Retinal pigment epithelial cell (primary cell): Measurements from ENCODE around the gene XRCC6.
A peak's percentile ranks its signal among the peaks of the same experiment; 100 is the strongest.
"Not testable (repeated sequence)": the region's sequence is repeated elsewhere in the genome, so short reads cannot be mapped to it uniquely, and the experiment has no call there.

Experiments
- DNase-seq: peaks from one replicate; pipeline ENCODE4 v3.0.0-alpha.2; 2010; ENCODE audit warnings: low read depth
- H3K4me3 ChIP-seq: 2 replicates; pipeline ENCODE4 v1.5.1; 2011; ENCODE audit warnings: mild to moderate bottlenecking, low read length, control low read depth, moderate library complexity
- TF ChIP-seq, protein P1 (sequence below): conservative IDR thresholded peaks from 2 replicates; pipeline ENCODE4 v1.5.1; 2011; ENCODE audit warnings: low read depth, low read length, control low read depth, inconsistent platforms

The XRCC6 gene

DNA sequence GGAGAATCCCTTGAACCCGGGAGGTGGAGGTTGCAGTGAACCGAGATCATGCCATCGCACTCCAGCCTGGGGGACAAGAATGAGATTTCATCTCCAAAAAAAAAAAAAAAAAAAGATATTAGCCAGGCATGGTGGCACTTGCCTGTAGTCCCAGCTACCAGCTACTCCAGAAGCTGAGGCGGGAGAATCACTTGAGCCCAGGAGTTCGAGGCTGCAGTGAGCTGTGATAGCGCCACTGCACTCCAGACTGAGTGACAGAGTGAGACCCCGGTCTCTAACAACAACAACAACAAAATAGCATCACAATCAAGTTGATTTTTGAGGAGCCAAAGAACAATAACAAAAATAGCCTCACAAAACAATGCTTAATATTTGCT lies 33.8 kb upstream of the XRCC6 start:
- TF ChIP-seq, protein P1, sequence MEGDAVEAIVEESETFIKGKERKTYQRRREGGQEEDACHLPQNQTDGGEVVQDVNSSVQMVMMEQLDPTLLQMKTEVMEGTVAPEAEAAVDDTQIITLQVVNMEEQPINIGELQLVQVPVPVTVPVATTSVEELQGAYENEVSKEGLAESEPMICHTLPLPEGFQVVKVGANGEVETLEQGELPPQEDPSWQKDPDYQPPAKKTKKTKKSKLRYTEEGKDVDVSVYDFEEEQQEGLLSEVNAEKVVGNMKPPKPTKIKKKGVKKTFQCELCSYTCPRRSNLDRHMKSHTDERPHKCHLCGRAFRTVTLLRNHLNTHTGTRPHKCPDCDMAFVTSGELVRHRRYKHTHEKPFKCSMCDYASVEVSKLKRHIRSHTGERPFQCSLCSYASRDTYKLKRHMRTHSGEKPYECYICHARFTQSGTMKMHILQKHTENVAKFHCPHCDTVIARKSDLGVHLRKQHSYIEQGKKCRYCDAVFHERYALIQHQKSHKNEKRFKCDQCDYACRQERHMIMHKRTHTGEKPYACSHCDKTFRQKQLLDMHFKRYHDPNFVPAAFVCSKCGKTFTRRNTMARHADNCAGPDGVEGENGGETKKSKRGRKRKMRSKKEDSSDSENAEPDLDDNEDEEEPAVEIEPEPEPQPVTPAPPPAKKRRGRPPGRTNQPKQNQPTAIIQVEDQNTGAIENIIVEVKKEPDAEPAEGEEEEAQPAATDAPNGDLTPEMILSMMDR: no peak
- H3K4me3 ChIP-seq: no peak overlapping the region
- DNase-seq: no peak

DNA sequence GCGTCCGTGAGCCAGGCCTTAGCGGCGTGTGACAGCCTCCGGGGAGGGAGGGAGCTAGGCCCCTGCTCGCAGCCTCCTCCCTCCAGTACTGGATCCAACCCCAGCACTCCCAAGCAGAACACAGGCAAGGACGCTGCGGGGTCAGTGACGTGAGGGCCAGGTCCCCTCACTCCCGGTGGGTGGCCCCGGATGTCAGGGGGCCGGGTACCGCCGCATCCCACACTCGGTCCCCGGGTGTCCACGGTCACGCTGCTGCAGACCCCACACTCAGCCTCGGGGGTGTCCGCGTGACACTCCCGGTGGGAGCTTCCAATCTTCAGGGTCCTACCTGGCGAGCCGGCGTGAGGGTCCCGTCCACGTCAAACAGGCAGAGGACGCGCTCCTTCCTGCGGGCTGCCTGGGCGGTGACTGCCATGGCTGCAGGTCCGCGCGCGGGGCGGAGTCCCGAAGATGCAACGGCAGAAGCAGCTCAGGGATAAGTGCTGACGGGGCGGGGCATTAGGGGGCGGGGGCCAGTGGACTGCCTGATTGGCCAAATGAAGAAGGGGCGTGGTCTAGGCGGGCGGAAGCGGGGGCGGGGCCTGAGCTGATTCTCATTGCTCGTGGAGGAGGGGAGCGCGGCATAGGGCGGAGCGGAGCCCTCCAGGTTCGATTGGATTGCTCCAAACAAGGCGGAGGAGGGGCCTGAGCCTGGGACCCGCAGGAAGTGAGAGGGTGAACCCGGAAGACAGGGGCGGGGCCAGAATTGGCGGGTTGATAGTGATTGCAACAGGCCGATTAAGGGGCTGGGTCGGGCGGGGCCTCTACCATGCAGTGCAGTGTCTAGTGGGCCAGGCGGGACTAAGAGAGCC lies 31.5 kb upstream of the XRCC6 start, which contains the start of gene PMM1:
TSS of gene PMM1 (minus strand) at position 450 of the 851 bp plus-strand sequence. CDS start at position 415, 35 bp downstream.
- peak within 1 kb of the TSS; percentile 93 for H3K4me3 ChIP-seq
- TF ChIP-seq, protein P1: no peak
- peak; percentile 97 for DNase-seq

DNA sequence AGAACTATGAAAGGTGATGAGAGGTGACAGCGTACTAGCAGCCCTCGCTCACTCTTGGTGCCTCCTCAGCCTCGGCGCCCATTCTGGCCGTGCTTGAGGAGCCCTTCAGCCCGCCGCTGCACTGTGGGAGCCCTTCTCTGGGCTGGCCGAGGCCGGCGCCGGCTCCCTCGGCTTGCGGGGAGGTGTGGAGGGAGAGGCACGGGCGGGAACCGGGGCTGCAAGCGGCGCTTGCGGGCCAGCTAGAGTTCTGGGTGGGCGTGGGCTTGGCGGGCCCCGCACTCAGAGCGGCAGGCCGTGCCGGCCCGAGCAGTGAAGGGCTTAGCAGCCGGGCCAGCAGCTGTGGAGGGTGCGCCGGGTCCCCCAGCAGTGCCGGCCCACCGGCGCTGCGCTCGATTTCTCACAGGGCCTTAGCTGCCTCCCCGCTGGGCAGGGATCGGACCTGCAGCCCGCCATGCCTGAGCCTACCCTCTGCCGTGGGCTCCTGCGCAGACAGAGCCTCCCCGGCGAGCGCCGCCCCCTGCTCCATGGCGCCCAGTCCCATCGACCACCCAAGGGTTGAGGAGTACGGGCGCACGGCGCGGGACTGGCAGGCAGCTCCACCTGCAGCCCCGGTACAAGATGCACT lies 27.6 kb upstream of the XRCC6 start:
- H3K4me3 ChIP-seq, DNase-seq: not testable (repeated sequence)

DNA sequence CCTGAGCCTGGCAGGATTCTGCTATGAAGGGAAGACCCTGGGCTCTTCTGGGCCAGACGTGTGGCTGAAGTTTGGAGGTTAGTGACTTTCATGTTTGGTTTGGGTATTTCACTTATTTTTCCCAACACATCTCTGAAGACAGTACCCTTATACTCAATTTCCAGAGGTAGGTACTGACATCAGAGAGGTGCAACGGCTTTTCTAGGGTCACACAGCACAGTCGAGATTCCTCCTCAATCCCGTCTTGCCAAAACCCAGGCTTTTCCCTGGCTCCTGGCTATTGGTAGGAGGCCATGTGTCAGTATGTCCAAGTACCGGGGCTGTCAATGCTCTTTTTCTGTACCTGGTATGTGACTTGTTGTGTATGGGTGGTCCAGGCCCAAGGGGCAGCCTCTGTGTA lies 25.4 kb upstream of the XRCC6 start:
- DNase-seq: no peak
- TF ChIP-seq, protein P1: no peak
- H3K4me3 ChIP-seq: no peak overlapping the region

DNA sequence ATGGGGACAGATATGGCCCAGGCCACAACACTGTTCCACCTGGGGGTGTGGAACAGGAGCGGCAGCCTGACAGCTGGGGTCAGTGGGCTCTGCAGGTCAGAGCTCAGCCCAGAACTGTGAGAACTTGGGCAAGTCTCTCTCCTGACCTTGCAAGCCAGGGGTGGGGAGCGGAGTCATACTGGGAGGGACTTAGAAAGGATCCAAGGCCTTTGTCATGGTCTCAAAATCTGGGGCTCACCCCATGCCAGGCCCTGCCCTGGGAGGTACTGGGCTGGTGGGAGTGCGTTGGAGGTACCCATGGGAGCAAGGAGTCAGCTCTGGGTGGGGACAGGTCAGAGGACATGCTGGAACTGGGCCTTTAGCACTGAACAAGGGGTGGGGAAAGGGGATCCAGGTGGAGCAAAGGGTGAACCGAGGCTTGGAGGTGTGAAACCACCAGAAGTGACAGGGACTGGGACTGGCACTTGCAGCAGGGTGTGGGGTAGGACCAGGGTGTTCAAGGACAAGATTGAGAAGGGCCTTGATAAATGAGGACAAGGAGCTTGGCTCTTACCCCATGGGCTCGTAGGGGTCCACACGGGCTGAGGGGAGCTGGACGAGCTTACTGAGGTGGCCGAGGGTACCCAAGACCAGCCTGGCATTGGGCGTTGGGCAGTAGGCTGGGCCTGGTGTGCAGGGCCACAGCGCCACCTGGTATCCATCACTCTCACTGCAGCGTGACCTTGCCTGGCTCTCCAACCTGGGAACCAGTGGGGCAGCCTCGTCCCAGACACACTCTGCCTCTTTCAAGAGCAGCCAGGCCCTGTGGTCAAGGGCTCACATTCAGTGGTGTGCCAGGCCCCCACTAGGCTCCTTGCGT lies 24.1 kb upstream of the XRCC6 start:
- no peak overlapping the region for H3K4me3 ChIP-seq
- TF ChIP-seq, protein P1: peak; percentile 85
- DNase-seq: no peak

DNA sequence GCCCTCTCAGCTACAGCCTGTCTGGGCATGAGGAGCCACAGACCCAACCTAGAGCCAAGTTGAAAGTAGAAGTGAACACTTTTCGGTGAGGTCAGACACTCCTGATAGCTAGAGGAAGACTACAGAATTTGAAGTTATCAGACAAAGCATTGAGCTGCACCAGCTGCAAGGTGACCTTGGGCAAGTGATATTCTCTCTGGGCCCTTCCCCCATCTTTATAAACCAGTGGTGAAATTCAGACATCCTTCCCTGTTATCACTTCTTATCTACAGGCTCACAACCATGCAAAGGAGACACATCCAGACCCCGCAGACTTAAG lies 23.5 kb upstream of the XRCC6 start:
- TF ChIP-seq, protein P1: no peak
- H3K4me3 ChIP-seq: no peak overlapping the region
- DNase-seq: no peak

DNA sequence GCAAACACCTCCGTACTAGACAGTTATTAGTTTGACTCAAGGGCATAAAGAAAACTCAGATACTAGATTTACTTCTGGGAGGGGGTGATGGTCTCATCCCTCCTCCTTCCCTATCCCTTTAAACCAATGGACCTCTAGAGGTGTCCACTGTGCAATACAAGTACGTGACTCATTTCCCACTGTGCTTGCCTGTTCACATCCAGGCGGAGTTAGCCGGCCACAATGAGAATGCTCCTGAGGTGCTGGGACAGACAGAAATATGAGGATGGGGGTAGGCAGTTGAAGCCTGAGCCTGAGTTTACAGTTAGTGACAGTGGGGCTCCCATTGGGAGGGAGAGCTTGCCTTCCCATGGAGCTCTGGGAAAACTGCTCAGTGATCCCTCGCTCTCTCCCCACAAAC lies 23.0 kb upstream of the XRCC6 start:
- no peak overlapping the region for H3K4me3 ChIP-seq
- DNase-seq: no peak
- TF ChIP-seq, protein P1: no peak
